CD4-positive, alpha-beta T cell treated with Interleukin-21 for 1 hour (primary cell): ENCODE measurements around the gene BCLAF1.
A peak's percentile ranks its signal among the peaks of the same experiment; 100 is the strongest.

Experiments
- DNase-seq: peaks from one replicate; pipeline ENCODE4 v3.0.0-alpha.2; 2020

The BCLAF1 gene

GRCh38 chr6:136289579-136290409, at the start of gene BCLAF1:
Gene BCLAF1 (minus strand): TSS chr6:136289846. CDS start chr6:136279866, 9,980 bp downstream.
- DNase-seq = peak; percentile 100

GRCh38 chr6:136338486-136338885, 48.8 kb upstream of the BCLAF1 start:
- no peak for DNase-seq

GRCh38 chr6:136337606-136338005, 48.0 kb upstream of the BCLAF1 start:
- no peak for DNase-seq

- DNase-seq = no peak
Measured at GRCh38 chr6:136337121-136337520, 47.5 kb upstream of the BCLAF1 start.

- no peak for DNase-seq
Measured at GRCh38 chr6:136335736-136336363, 46.2 kb upstream of the BCLAF1 start.

- DNase-seq = no peak
Measured at GRCh38 chr6:136334853-136335252, 45.2 kb upstream of the BCLAF1 start.

GRCh38 chr6:136334465-136334846, 44.8 kb upstream of the BCLAF1 start:
- DNase-seq = no peak

- no peak for DNase-seq
Measured at GRCh38 chr6:136333824-136334464, 44.3 kb upstream of the BCLAF1 start.

GRCh38 chr6:136331461-136331860, 41.8 kb upstream of the BCLAF1 start:
- no peak for DNase-seq

- DNase-seq = no peak
Measured at GRCh38 chr6:136330634-136331033, 41.0 kb upstream of the BCLAF1 start.

- no peak for DNase-seq
Measured at GRCh38 chr6:136326038-136326553, 36.5 kb upstream of the BCLAF1 start.

- no peak for DNase-seq
Measured at GRCh38 chr6:136324686-136325380, 35.2 kb upstream of the BCLAF1 start.

GRCh38 chr6:136323431-136324112, 33.9 kb upstream of the BCLAF1 start:
- DNase-seq = no peak

- no peak for DNase-seq
Measured at GRCh38 chr6:136319732-136320131, 30.1 kb upstream of the BCLAF1 start.

- DNase-seq = no peak
Measured at GRCh38 chr6:136318676-136319075, 29.0 kb upstream of the BCLAF1 start.

GRCh38 chr6:136317971-136318370, 28.3 kb upstream of the BCLAF1 start:
- DNase-seq = no peak

- DNase-seq = peak; percentile 79
Measured at GRCh38 chr6:136317021-136317694, 27.5 kb upstream of the BCLAF1 start.

- DNase-seq = no peak
Measured at GRCh38 chr6:136315594-136315993, 25.9 kb upstream of the BCLAF1 start.

- DNase-seq = no peak
Measured at GRCh38 chr6:136312975-136313374, 23.3 kb upstream of the BCLAF1 start.

- no peak for DNase-seq
Measured at GRCh38 chr6:136309729-136310311, 20.2 kb upstream of the BCLAF1 start.

- no peak for DNase-seq
Measured at GRCh38 chr6:136309171-136309570, 19.5 kb upstream of the BCLAF1 start.
